Suprapubic skin (tissue), 4 donors: ENCODE measurements around the gene AKT2.

Source experiments
- CTCF ChIP-seq, 2 donors: fragments of 200-600 bp in 1 of 2; fragments of 450-650 bp in 1 of 2; sonication (generic) in 1 of 2; IDR thresholded peaks; one replicate each; pipeline ENCODE4 v1.5.1; 2016 to 2019; ENCODE audit warnings: antibody characterized with exemption in 2 of 2, mild to moderate bottlenecking in 1 of 2, moderate library complexity in 1 of 2
- POLR2A ChIP-seq, 2 donors: fragments of 450-650 bp; IDR thresholded peaks; one replicate each; pipeline ENCODE4 v1.6.1; 2017; ENCODE audit warnings: antibody characterized with exemption in 2 of 2, mild to moderate bottlenecking in 2 of 2, moderate library complexity in 2 of 2
- POLR2AphosphoS5 ChIP-seq, 3 donors: sonication (generic); formaldehyde crosslinking; IDR thresholded peaks; one replicate each; pipeline ENCODE4 v1.6.1; 2017; ENCODE audit warnings: antibody characterized with exemption in 3 of 3

GRCh38 chr19:40302224-40303011 is 17.3 kb upstream of the AKT2 start:
- no peak for TF ChIP-seq POLR2A (IDR thresholded peaks at IDR 0.05)
- TF ChIP-seq CTCF (IDR thresholded peaks at IDR 0.05), result no peak
- TF ChIP-seq POLR2AphosphoS5 (IDR thresholded peaks at IDR 0.05), result no peak
